ENCODE measurements around the gene TPPP2. TPM values are rescaled to one million over a fixed set of nuclear protein-coding genes. Genes with fewer than 3 reads are reported as not detected.

TPPP2 gene
- total and polyA plus RNA-seq, 9 of the 15 experiments (the other 6 are each of a cell fraction or from before 2014, with no cell fraction given): 0.18 TPM; not detected in 8

DNA sequence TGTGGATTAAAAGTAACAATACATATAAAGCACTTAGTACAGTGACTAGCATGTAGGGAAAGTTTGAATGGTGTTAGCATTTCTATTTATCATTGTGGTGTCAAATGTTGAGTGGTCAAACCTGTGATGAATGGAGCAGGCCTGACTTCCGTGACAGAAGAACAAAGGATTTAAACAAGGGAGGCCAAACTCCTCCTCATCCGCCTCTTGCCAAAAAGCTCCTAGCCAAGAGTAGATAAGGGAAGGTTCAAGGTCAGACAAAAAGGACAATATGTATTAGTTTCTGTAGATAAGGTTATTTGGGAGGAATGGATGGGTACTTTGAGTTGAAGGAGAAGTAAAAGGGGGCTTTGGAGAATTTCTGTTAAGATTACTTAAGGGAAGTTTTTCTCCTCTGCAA, 18.6 kb downstream of the TPPP2 start:
- Histone ChIP-seq H3K36me3 (ENCODE audit: control insufficient read depth, insufficient read depth, low read length) (no peaks in the 10 kb centered on the region), H3K9me1 (ENCODE audit: control insufficient read depth, insufficient read depth, low read length) (no peaks in the 10 kb centered on the region), H3K4me2 (ENCODE audit: insufficient read depth, low read length) (no peak overlapping the region), H3K79me2 (ENCODE audit: control insufficient read depth, insufficient read depth, low read length) (no peaks in the 10 kb centered on the region), H3K4me1 (replicated peaks in 1 of 2; ENCODE audit: control insufficient read depth in 2 of 2, insufficient read depth in 2 of 2, low read length in 2 of 2) (peaks cover 5 to 14% of the 10 kb centered on the region in 2 experiments; a peak in 4 of 5 replicates), H3K9me3 (replicated peaks; ENCODE audit: control insufficient read depth, insufficient read depth, low read depth, low read length) (no peaks in the 10 kb centered on the region), H3K9ac (ENCODE audit: insufficient read depth in 1 of 2, low read depth in 2 of 2, low read length in 2 of 2) (no peak overlapping the region), H4K20me1 (replicated peaks; ENCODE audit: control insufficient read depth, insufficient read depth, low read length) (no peaks in the 10 kb centered on the region), H3K27ac (ENCODE audit: extremely low read depth, low read depth, low read length) (no peak overlapping the region), H3K4me3 (no peak overlapping the region), H2AFZ (ENCODE audit: low read depth, low read length) (peak overlapping the region; percentile 54), H3K27me3 (ENCODE audit: control insufficient read depth in 2 of 2, insufficient read depth in 2 of 2, low read length in 2 of 2) (no peaks in the 10 kb centered on the region)
- no peak for ATAC-seq
- FAIRE-seq: no peak
- POLR2A ChIA-PET: interaction anchor here (0.6 to 1.4 kb wide), 3 partner anchors 10 to 33 kb away, joined by 3 to 5 read pairs (median 4); no protein-coding TSS in a partner anchor
- in situ Hi-C loops (cut with MboI): no loop called here
- intact Hi-C loops (cut with micrococcal nuclease): no loop called here
- DNase-seq (ENCODE audit: extremely low read depth in 1 of 4, low spot score in 3 of 4): peak in 1 of 4 experiments; percentile 24
- 34% methylated on average over 2 of the region's 2 CpGs for whole genome bisulfite sequencing (ENCODE audit: insufficient coverage, low coverage, missing lambda C conversion rate)
- BruUV-seq (replicated peaks): no TSS peak
- CTCF ChIA-PET (ENCODE audit: low intra/inter-chr PET ratio): interaction anchor here (0.6 kb wide), 1 partner anchor 53 kb away, joined by 3 read pairs; no protein-coding TSS in a partner anchor
- TF ChIP-seq, protein P1, sequence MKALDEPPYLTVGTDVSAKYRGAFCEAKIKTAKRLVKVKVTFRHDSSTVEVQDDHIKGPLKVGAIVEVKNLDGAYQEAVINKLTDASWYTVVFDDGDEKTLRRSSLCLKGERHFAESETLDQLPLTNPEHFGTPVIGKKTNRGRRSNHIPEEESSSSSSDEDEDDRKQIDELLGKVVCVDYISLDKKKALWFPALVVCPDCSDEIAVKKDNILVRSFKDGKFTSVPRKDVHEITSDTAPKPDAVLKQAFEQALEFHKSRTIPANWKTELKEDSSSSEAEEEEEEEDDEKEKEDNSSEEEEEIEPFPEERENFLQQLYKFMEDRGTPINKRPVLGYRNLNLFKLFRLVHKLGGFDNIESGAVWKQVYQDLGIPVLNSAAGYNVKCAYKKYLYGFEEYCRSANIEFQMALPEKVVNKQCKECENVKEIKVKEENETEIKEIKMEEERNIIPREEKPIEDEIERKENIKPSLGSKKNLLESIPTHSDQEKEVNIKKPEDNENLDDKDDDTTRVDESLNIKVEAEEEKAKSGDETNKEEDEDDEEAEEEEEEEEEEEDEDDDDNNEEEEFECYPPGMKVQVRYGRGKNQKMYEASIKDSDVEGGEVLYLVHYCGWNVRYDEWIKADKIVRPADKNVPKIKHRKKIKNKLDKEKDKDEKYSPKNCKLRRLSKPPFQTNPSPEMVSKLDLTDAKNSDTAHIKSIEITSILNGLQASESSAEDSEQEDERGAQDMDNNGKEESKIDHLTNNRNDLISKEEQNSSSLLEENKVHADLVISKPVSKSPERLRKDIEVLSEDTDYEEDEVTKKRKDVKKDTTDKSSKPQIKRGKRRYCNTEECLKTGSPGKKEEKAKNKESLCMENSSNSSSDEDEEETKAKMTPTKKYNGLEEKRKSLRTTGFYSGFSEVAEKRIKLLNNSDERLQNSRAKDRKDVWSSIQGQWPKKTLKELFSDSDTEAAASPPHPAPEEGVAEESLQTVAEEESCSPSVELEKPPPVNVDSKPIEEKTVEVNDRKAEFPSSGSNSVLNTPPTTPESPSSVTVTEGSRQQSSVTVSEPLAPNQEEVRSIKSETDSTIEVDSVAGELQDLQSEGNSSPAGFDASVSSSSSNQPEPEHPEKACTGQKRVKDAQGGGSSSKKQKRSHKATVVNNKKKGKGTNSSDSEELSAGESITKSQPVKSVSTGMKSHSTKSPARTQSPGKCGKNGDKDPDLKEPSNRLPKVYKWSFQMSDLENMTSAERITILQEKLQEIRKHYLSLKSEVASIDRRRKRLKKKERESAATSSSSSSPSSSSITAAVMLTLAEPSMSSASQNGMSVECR (CRISPR knock-in tag; IDR thresholded peaks at IDR 0.05): no peak
- TF ChIP-seq CREB1 (IDR thresholded peaks at IDR 0.05): no peak
- no peak for TF ChIP-seq CREB1 (CRISPR knock-in tag; IDR thresholded peaks at IDR 0.05)
- TF ChIP-seq RBM34 (IDR thresholded peaks at IDR 0.05; ENCODE audit: borderline replicate concordance, insufficient read depth, low read length): no peak
- no peak for TF ChIP-seq PCBP2 (IDR thresholded peaks at IDR 0.05; ENCODE audit: low read depth, low read length, poor library complexity, severe bottlenecking)
- TF ChIP-seq XRCC5 (IDR thresholded peaks at IDR 0.05; ENCODE audit: low read depth, low read length): no peak
- no peak for TF ChIP-seq NFXL1 (CRISPR knock-in tag; IDR thresholded peaks at IDR 0.05)
- no peak for TF ChIP-seq POLR2B (IDR thresholded peaks at IDR 0.05; ENCODE audit: low read depth, partially characterized antibody)
- TF ChIP-seq NR2F6 (CRISPR knock-in tag; IDR thresholded peaks at IDR 0.05): no peak
- no peak for TF ChIP-seq ZNF79 (CRISPR knock-in tag; IDR thresholded peaks at IDR 0.05; ENCODE audit: low read depth)
- TF ChIP-seq, protein P2, sequence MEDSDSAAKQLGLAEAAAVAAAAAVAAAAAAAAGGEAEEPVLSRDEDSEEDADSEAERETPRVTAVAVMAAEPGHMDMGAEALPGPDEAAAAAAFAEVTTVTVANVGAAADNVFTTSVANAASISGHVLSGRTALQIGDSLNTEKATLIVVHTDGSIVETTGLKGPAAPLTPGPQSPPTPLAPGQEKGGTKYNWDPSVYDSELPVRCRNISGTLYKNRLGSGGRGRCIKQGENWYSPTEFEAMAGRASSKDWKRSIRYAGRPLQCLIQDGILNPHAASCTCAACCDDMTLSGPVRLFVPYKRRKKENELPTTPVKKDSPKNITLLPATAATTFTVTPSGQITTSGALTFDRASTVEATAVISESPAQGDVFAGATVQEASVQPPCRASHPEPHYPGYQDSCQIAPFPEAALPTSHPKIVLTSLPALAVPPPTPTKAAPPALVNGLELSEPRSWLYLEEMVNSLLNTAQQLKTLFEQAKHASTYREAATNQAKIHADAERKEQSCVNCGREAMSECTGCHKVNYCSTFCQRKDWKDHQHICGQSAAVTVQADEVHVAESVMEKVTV (CRISPR knock-in tag; IDR thresholded peaks at IDR 0.05): no peak
- peak; percentile 82 for TF ChIP-seq ESRRA (IDR thresholded peaks at IDR 0.05; ENCODE audit: borderline replicate concordance, low read depth)
- TF ChIP-seq ETV1 (tag; conservative IDR thresholded peaks at IDR 0.05; ENCODE audit: low read depth): 0 out of 2 replicates have a peak, but pooled peaks have one; percentile 24

All from K562 (cell line).